Right lobe of liver (tissue), 4 donors: ENCODE results near the gene RAB31.

ENCODE experiments used
- CTCF ChIP-seq, 4 donors: fragments of 200-600 bp in 3 of 4; fragments of 450-650 bp in 1 of 4; IDR thresholded peaks; one replicate each; pipeline versions ENCODE4 v1.5.1 to v1.8.0; 2016 to 2022; ENCODE audit warnings: antibody characterized with exemption in 4 of 4, mild to moderate bottlenecking in 2 of 4
- POLR2A ChIP-seq: fragments of 450-650 bp; IDR thresholded peaks from one replicate; pipeline ENCODE4 v1.6.1; 2017; ENCODE audit warnings: antibody characterized with exemption, mild to moderate bottlenecking
- donor health status: DM: no; HTN: no; CAD: no.
- donor health status: DM: no; HTN: no; CAD: no.
- donor health status: DM: no; HTN: yes; CAD: no.

GRCh38 chr18:9695605-9696004 is 12.5 kb upstream of the RAB31 start:
- TF ChIP-seq POLR2A: no peak
- TF ChIP-seq CTCF (IDR thresholded peaks at IDR 0.05): no peak
